OCI-M2 (cell line): ENCODE results near the gene TMEM203.

Experiments
- DNase-seq: peaks from one replicate; lab custom pipeline; 2025; ENCODE audit not compliant: unreplicated experiment; lab: John Stamatoyannopoulos, UW

TMEM203 gene

GRCh38 chr9:137219757-137220316, 14.4 kb upstream of the TMEM203 start:
- DNase-seq = no peak

- peak; percentile 5 for DNase-seq
These were observed 13.4 kb upstream of the TMEM203 start for GRCh38 chr9:137218754-137219271.

- no peak for DNase-seq
These were observed 12.8 kb upstream of the TMEM203 start for GRCh38 chr9:137218212-137218753.

DNA sequence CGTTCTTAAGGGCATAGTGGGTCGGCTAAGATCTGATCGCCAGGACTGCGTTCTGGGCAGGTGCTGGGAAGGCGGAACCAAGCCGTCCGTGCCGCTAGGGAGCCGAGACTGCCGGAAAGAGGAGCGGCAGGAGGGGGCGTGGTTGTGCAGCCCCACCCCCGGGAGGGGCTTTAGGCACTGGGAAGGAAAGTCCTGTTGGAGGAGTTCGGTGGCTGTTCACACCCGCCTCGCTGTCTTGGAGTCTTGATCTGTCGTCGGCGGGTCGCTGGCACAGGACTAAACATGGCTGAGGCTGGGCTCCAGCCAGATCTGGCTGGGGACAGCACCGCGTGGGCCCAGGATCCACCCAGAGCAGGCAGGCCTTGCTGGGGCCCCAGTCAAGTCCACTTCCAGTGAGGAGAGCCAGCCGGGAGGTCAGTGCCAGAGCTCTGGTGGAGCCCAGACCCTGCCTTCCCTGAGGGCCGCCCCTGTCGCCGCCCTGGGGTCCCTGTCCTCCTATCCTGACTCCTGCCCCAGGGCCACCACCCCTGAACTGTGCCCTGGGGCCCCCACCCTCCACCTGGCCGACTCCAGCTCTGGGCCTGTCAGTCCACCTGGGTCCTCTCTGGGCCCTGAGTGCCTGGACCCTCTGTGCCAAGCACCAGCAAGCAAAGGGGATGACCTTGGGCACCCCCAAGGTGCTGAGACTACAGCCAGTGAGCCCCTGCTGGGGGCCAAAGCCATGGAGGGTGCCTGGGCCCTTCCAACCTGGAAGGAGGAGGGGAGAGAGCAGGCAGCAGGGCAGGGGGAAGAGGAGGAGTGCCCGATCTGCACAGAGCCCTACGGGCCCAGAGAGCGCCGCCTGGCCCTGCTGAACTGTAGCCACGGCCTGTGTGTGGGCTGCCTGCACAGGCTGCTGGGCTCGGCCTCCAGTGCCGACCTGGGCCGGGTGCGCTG, 12.1 kb upstream of the TMEM203 start:
- DNase-seq = no peak

DNA sequence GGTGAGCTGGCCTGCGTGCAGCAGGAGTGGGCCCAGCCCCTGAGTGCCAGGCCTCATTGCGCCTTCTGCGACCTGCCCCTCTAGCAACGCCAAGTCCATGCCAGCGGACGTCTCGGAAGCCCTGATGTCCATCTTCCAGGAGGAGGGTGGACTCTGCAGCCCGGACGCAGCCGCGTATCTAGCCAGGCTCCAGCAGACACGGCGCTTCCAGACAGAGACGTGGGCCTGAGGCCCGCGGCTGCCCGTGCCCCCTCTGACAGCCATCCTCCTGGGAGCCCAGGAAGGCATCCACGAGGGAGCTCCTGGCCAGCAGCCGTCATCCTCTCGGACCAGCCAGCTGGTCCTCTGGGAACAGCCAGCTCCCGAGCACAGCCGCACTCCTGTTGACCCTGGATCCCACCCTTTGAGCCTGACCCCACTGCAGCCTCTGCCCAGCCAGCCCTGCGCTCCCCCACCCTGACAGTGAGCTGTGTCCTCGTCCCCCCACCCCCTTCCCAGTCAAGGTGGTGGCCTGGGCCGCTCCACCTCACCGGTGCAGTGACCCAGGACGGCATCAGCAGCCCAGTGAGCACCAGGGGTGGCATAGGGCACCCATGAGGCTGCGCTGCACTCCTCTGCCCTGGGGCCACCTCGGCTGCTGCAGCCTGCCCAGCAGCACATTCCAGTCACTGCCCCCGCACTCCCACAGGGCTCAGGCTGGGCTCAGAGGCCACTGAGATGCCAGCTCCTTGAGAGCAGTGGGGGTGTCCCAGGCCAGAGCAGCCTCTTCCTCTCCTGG, 10.9 kb upstream of the TMEM203 start:
- no peak for DNase-seq

DNA sequence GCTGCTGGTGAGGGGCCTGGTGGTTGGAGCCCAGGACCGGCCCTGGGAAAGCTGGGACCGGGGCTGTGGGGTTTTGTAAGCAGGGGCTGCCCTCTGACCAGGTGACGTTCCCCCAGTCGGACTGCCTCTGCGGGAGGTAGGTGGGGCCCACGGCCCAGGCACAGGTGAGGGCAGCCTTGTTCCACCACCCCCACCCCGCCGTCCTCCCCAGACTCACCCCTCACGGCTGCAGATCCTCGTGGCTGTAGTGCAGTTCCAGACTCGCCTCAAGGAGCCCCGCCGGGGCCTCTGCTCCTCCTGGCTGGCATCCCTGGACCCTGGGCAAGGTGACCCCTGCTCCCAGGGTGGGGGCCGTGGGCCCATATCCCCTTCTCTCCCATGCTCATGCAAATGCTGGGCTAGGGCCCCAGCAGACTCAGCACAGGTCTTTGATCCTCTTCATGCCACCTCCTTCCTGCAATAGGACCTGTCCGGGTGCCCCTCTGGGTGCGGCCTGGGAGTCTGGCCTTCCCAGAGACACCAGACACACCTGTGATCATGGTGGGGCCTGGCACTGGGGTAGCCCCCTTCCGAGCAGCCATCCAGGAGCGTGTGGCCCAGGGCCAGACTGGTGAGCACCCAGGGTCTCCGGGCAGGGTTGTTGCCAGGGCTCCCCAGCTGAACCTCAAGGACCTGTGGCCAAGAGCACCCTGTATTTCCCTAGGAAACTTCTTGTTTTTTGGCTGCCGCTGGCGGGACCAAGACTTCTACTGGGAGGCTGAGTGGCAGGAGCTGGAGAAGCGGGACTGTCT, 9.9 kb upstream of the TMEM203 start:
- DNase-seq = no peak

- DNase-seq = no peak
These were observed 9.2 kb upstream of the TMEM203 start for GRCh38 chr9:137214620-137215019.

- DNase-seq = no peak
These were observed 8.0 kb upstream of the TMEM203 start for GRCh38 chr9:137213160-137214060.

GRCh38 chr9:137212520-137212919, 7.1 kb upstream of the TMEM203 start:
- DNase-seq = no peak

GRCh38 chr9:137211532-137211931, 6.1 kb upstream of the TMEM203 start:
- DNase-seq = no peak

- no peak for DNase-seq
These were observed 1.2 kb upstream of the TMEM203 start for GRCh38 chr9:137206602-137207001.

DNA sequence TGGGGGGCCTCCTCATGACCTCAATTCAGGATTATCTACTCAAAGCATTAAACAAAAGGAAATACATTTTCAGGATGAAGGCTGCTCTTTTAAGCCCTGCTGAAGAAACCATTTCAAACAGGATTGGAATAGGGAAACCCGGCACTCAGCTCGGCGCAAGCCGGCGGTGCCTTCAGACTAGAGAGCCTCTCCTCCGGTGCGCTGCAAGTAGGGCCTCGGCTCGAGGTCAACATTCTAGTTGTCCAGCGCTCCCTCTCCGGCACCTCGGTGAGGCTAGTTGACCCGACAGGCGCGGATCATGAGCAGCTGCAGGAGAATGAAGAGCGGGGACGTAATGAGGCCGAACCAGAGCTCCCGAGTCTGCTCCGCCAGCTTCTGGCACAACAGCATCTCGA, 720 bp downstream of the TMEM203 start:
- DNase-seq = no peak

GRCh38 chr9:137202966-137203365, 2.5 kb downstream of the TMEM203 start:
- no peak for DNase-seq

- no peak for DNase-seq
These were observed 4.1 kb downstream of the TMEM203 start for GRCh38 chr9:137201205-137201868.

GRCh38 chr9:137200311-137201204, 4.9 kb downstream of the TMEM203 start, which contains the start of gene TPRN:
TSS of gene TPRN (minus strand) at chr9:137200741. CDS start at chr9:137200711, 30 bp downstream.
- peak; percentile 93 for DNase-seq

GRCh38 chr9:137199411-137200121, 5.9 kb downstream of the TMEM203 start:
- DNase-seq = no peak

GRCh38 chr9:137198902-137199283, 6.6 kb downstream of the TMEM203 start:
- no peak for DNase-seq
